ENCODE results near the gene FUT1. TPM values are rescaled to one million over a fixed set of nuclear protein-coding genes. Genes with fewer than 3 reads are reported as not detected.
"Not testable (repeated sequence)": the region's sequence is repeated elsewhere in the genome, so short reads cannot be mapped to it uniquely, and the experiment has no call there.

FUT1 gene
- total RNA-seq, 1 donor = not detected

DNA sequence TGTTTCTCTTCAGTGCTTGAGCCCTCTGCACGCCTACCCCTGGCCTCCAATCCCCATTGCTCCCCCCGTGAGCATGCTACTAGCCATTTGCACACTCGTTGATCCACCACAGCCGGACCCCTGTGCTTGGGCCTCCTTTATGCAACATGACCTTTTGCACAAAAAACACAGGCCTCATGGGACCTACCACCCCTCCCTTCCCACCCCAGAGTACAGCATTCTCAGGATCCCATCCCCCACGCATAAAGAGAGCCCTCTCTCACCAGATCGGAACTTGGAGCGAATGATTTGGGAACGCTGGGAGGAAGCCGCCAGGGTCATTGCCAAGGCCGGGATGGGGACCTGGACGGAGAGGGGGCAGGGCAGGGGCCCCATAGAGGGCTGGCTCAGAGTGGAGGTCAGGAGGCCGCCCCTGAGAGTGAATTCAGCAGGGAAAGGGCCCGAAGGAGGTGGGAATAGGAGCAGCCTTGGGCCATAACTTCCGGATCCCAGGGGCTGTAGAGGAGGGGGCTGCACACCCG lies 33.7 kb downstream of the FUT1 start:
- Histone ChIP-seq H3K4me1 (ENCODE audit: insufficient read depth, low read length) (peaks cover 18% of the 10 kb centered on the region), H3K27me3 (ENCODE audit: insufficient read depth, low read length) (no peaks in the 10 kb centered on the region), H3K4me3 (ENCODE audit: low read length) (no peak overlapping the region), H3K9me3 (ENCODE audit: low read depth, low read length) (no peaks in the 10 kb centered on the region)

DNA sequence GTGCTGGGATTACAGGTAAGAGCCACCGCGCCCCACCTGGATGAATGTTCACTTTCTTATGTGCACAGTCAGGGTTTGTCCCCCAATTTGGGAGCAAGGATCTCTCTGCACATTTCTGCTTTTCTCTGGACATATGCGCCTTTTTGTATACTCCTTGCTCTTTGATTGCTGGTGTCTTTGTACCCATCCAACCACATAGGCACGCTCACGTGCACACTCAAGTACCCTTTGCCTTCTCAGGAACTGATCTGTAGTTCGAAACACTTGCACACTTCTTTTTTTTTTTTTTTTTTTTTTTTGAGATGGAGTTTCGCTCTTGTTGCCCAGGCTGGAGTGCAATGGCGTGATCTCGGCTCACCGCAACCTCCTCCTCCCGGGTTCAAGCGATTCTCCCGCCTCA lies 34.3 kb downstream of the FUT1 start:
- H3K9me3 ChIP-seq (ENCODE audit: low read depth, low read length); H3K4me3 ChIP-seq (ENCODE audit: low read length); H3K27me3 ChIP-seq (ENCODE audit: insufficient read depth, low read length): not testable (repeated sequence)
- peaks cover 24% of the 10 kb centered on the region for H3K4me1 ChIP-seq (ENCODE audit: insufficient read depth, low read length)

DNA sequence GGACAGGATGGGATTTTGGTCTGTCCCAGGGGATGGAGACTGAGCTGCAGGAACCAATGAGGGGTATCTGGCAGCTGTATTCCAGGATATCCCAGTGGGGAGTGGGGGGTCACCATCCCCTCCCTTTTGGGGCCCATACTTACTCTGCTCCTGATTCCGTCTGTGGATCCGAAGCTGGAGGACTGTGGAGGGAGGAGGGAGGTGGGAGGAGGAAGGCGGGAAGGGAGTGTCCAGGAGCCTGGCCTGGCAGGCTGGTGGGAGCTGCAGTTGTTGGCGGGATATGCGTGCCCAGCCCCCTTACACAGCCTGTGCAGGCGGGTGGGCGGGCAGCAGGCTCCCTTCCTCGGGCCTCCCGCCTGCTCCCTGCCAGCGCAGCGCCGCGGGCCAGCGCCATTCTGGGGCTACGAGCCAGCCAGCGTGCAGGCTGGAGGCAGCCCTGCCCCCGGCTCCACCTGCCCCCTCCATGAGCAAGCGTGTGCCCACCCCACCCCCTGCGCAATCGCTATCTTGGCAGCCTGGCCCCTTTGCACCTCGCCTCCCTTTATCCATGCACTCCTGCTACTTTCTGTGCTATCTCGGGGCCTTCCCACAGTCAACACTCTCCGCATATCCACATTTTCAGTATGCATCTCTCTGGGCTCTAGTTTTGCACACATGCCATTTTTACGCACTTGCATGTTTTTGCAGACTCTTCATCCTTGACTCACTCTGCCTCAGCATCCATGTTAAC lies 35.7 kb downstream of the FUT1 start:
- Histone ChIP-seq H3K27me3 (ENCODE audit: insufficient read depth, low read length) (no peaks in the 10 kb centered on the region), H3K9me3 (ENCODE audit: low read depth, low read length) (no peaks in the 10 kb centered on the region), H3K4me1 (ENCODE audit: insufficient read depth, low read length) (peaks cover 26% of the 10 kb centered on the region), H3K4me3 (ENCODE audit: low read length) (no peak overlapping the region)

DNA sequence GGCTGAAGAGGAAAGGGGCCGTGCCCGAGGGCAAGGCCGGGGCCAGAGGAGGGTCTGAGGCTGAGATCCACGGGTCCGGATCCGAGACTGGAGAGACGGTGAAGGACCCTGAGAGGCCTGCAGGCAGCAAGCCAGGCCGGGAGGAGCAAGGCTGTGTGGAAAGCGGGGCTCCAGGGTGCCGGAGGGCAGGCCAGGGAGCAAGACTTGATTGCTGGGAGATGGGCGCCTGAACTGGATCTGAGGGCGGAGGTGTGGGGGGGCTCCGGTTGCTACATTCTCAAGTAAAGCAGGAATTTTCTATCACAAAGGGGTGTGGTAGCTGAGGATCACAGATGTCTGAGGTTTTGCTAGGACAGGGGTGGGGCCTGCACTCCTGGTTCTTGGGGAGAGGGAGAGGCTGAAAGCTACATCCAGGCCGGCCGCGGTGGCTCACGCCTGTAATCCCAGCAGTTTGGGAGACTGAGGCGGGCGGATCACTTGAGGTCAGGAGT lies 36.7 kb downstream of the FUT1 start:
- no peaks in the 10 kb centered on the region for H3K9me3 ChIP-seq (ENCODE audit: low read depth, low read length)
- peaks cover 18% of the 10 kb centered on the region for H3K4me1 ChIP-seq (ENCODE audit: insufficient read depth, low read length)
- H3K4me3 ChIP-seq (ENCODE audit: low read length) = no peak overlapping the region
- H3K27me3 ChIP-seq (ENCODE audit: insufficient read depth, low read length) = no peaks in the 10 kb centered on the region

DNA sequence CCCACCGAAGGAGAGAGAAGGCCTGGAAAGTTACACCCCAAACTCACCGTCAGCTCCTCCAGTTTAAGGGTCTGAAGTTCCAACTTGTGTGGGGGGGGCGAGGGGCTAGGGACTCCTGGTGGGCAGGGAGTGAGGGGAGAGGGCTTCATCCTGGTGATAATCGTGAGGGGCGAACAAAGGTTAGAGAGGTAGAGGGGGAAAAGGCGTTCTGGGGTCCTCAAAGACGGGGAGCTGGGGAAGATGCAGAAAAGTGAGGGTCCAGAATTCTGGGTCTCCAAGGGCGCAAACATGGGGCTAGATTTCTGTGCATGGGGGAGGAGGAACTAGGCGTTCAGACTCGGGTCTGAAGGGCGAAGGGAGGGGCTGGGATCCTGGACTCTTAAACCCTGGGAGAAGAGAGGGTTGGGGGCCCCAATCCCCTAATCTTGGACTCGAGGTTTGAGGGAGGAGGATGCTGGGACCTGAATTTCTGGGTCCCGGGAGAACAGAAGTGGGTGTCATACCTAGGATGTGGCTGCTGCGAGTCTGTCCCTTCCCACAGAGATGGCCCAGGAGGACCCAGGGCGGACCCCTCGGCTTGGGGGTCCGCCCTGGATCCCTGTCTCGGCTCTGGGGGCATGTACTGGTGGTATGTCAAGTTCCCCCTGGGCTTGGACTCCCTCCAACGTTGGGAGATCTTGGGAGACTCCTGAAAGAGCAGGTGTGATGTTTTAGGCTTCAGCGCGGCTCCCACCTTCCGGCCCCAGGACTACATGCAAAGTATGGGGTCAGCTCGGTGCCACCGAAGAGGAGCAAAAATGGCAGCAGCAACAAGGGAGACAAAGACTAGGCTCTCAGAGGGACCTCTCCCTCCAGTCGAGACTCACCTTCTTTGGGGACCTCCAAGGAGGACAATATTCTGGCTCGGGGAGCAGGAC lies 37.4 kb downstream of the FUT1 start:
- Histone ChIP-seq H3K27me3 (ENCODE audit: insufficient read depth, low read length) (no peaks in the 10 kb centered on the region), H3K9me3 (ENCODE audit: low read depth, low read length) (no peaks in the 10 kb centered on the region), H3K4me1 (ENCODE audit: insufficient read depth, low read length) (peaks cover 18% of the 10 kb centered on the region), H3K4me3 (ENCODE audit: low read length) (peak overlapping the region; percentile 53)

DNA sequence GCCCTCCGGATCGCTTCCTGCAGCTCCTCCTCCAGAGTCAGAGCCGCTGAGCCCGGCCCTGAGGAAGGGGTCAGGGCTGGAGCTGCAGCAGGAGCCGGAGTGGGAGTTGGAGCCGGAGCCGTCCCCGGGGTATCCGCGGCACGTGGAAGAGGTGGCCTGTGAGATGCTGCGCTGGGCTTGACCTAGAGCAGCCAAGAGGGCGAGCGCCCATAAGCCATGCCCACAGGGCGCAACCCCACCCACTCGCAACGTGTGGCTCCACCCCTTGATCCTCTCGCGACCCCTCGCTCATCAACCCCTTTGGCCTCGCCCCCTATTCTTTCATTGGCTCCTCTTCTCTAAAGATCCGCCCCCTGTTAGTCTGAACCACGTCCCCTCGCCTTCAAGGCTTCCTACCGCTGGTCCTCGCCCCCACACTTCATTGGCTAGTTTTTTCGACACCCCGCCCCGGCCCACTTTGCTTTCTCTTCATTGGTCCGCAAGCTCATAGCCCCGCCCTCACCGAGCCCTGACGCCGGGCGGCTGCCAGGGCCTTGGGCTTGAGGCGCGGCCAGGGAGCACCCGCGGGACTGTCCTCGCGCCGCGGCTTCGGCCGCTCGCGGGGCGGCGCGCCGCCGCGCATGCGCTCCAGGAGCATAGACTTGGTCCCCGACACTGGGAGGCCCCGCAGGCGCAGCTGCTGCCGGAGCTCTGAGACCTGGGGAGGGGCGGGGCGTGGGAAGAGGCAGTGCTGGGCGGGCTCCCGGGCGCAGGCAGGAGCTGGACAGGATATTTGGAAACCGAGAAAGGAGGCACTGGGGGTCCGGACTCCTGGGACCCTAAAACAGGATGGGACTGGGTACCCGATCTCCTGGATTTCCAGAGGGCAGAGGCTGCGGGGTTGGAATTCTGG lies 38.3 kb downstream of the FUT1 start:
- no peaks in the 10 kb centered on the region for H3K27me3 ChIP-seq (ENCODE audit: insufficient read depth, low read length)
- no peaks in the 10 kb centered on the region for H3K9me3 ChIP-seq (ENCODE audit: low read depth, low read length)
- peaks cover 18% of the 10 kb centered on the region for H3K4me1 ChIP-seq (ENCODE audit: insufficient read depth, low read length)
- peak overlapping the region; percentile 53 for H3K4me3 ChIP-seq (ENCODE audit: low read length)

DNA sequence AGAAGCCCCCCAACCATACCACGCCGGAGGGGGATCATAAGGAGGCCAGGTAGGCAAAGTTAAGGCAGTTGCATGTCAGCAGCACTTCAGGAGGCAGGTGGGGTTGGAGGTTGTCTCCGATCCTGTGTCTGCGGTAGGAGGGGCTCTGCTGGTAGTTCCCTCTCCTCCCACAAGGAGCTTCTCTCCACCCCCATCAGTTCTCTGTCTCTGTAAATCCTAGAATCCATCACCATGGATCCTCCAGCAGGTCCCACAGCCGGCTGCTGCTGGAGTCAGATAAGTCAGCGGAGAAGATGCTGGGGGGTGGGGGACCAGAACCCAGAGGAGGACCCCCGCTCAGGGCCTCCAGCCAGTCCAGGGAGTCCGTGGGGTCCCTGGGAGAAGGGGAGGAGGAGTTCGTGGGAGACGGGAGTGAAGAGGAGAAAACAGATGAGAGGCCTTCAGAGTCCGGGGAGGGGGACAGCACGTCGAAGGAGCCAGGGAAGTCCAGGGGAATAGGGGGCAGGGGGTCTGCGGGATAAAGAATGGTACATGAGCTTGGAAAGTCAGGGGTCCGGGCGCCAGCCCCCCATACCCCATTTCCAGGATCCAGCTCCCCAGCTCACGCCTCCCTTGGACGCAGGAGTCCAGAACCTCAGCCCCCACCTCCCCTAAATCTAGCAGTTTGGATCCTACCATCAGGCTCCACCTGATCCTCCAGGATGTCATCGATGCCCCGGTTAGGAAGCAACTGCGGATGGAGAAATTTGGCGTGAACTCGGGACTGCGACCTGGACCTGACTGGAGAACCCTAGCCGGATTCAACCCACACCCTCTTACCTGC lies 39.2 kb downstream of the FUT1 start:
- peak overlapping the region; percentile 53 for H3K4me3 ChIP-seq (ENCODE audit: low read length)
- H3K4me1 ChIP-seq (ENCODE audit: insufficient read depth, low read length) = peaks cover 18% of the 10 kb centered on the region
- H3K9me3 ChIP-seq (ENCODE audit: low read depth, low read length) = no peaks in the 10 kb centered on the region
- H3K27me3 ChIP-seq (ENCODE audit: insufficient read depth, low read length) = no peaks in the 10 kb centered on the region

DNA sequence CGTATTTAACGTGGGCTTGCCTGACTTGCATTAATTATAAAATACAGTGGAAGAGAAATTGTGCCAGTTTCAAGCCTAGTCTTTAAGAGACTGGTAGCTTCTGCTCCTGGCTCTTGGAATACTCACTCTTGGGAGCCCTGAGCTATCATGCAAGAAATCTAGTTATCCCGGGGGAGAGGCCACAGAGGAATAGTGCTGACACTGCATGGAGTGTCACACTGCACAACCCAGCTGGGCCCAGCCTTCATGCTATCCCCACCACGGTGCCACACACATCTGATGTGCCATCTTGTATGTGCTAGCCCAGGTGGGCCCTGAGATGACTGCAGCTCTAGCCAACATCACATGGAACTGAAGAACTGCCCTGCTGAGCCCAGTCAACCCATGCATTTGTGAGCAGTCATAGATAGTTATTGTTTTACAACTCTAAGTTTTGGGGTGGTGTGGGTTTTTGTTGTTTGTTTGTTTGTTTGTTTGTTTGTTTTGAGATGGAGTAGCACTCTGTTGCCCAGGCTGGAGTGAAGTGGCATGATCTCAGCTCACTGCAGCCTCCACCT lies 41.3 kb downstream of the FUT1 start:
- H3K4me3 ChIP-seq (ENCODE audit: low read length) = no peak overlapping the region
- H3K4me1 ChIP-seq (ENCODE audit: insufficient read depth, low read length) = peaks cover 18% of the 10 kb centered on the region
- H3K9me3 ChIP-seq (ENCODE audit: low read depth, low read length) = no peaks in the 10 kb centered on the region
- no peaks in the 10 kb centered on the region for H3K27me3 ChIP-seq (ENCODE audit: insufficient read depth, low read length)

DNA sequence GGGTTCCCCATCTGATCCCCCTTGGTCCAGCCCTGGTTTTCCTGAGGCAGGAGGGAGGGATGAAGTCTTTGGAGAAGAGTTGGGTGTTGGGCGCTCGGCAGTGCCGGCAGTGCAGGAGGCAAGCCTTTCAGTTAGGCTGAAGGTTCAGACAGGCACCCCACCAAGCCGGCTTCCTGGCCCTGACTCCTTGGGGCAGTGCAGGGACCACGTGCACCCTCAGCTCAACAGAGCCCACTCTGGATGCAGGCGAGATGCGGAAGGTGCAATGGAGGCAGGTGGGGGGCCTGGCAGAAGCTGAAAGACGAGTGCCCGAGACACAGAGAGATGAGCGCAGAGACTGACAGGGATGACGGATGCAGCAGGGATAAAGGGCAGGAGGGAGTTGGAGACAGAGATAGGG lies 44.0 kb downstream of the FUT1 start:
- Histone ChIP-seq H3K9me3 (ENCODE audit: low read depth, low read length) (no peaks in the 10 kb centered on the region), H3K27me3 (ENCODE audit: insufficient read depth, low read length) (no peaks in the 10 kb centered on the region), H3K4me1 (ENCODE audit: insufficient read depth, low read length) (peaks cover 6% of the 10 kb centered on the region), H3K4me3 (ENCODE audit: low read length) (no peak overlapping the region)

DNA sequence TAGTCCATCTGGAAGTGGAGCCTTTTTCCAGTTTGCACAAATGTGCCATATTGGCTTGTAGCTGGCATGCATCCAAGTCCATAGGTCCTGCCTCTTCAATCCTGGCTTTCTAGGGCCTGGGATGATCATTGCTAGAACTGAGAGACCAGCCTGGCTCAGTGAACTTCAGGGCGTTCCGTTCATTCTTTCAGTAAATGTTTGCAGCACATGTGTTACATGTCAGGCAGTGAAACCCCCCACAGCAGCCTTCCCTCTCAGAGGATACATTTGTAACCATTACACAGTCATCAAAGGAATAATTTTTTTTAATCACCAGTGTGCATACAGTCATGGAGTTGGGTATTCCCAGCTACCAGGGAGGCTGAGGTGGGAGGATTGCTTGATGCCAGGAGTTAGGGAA lies 47.0 kb downstream of the FUT1 start:
- Histone ChIP-seq H3K4me3 (ENCODE audit: low read length) (no peak overlapping the region), H3K27me3 (ENCODE audit: insufficient read depth, low read length) (no peaks in the 10 kb centered on the region), H3K4me1 (ENCODE audit: insufficient read depth, low read length) (no peaks in the 10 kb centered on the region), H3K9me3 (ENCODE audit: low read depth, low read length) (no peaks in the 10 kb centered on the region)

DNA sequence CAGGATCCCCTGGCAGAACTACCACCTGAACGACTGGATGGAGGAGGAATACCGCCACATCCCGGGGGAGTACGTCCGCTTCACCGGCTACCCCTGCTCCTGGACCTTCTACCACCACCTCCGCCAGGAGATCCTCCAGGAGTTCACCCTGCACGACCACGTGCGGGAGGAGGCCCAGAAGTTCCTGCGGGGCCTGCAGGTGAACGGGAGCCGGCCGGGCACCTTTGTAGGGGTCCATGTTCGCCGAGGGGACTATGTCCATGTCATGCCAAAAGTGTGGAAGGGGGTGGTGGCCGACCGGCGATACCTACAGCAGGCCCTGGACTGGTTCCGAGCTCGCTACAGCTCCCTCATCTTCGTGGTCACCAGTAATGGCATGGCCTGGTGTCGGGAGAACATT lies 49.1 kb downstream of the FUT1 start:
- Histone ChIP-seq H3K4me3 (ENCODE audit: low read length) (no peak overlapping the region), H3K9me3 (ENCODE audit: low read depth, low read length) (no peaks in the 10 kb centered on the region), H3K27me3 (ENCODE audit: insufficient read depth, low read length) (no peaks in the 10 kb centered on the region), H3K4me1 (ENCODE audit: insufficient read depth, low read length) (no peaks in the 10 kb centered on the region)

DNA sequence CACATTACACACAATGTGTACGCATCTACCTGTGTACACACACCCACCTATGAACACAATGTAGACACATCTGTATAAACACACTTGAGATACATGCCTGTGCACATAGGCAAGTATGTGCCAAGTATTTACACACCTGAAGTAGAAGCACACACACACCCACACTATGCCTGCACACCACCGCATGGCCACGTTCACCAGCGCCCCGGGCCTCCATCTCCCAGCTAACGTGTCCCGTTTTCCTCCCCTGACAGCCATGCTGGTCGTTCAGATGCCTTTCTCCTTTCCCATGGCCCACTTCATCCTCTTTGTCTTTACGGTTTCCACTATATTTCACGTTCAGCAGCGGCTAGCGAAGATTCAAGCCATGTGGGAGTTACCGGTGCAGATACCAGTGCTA lies 49.7 kb downstream of the FUT1 start:
- no peaks in the 10 kb centered on the region for H3K4me1 ChIP-seq (ENCODE audit: insufficient read depth, low read length)
- no peaks in the 10 kb centered on the region for H3K27me3 ChIP-seq (ENCODE audit: insufficient read depth, low read length)
- H3K4me3 ChIP-seq (ENCODE audit: low read length) = no peak overlapping the region
- no peaks in the 10 kb centered on the region for H3K9me3 ChIP-seq (ENCODE audit: low read depth, low read length)

DNA sequence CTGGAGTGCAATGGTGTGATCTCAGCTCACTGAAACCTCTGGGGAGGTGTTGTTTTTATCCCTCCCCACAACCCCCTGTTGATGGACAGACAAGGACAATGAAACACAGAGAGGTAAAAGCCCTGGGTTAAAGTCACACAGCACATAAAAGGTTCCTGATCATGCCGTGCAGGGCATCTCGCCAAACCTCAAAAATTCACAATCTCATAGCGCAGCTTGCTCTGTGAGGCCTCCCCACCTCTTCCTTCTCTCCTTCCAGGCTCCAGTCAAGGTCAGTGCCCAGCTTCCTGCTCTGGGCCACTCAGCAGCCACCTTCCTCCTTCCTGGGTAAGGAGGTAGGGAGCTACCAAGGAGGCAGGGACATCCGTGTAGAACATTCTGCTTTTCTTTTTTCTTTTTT lies 54.4 kb downstream of the FUT1 start:
- peaks cover 14% of the 10 kb centered on the region for H3K27me3 ChIP-seq (ENCODE audit: insufficient read depth, low read length)

More for the DNA sequence above, 54.4 kb downstream of the FUT1 start:
- Histone ChIP-seq H3K9me3 (ENCODE audit: low read depth, low read length) (no peaks in the 10 kb centered on the region), H3K4me1 (ENCODE audit: insufficient read depth, low read length) (peaks cover 7% of the 10 kb centered on the region), H3K4me3 (ENCODE audit: low read length) (no peak overlapping the region)

Data from mononuclear cell (primary cell).